Gastroesophageal sphincter (tissue), 3 donors: ENCODE data around the gene OTOS.

Source experiments
- EP300 ChIP-seq: sonication (generic); formaldehyde crosslinking; IDR thresholded peaks from one replicate; pipeline ENCODE4 v1.6.1; 2017; ENCODE audit warnings: antibody characterized with exemption, mild to moderate bottlenecking
- TF ChIP-seq, protein P1 (sequence below), 4 experiments: fragments of 200-600 bp in 2 of 4; fragments of 450-650 bp in 2 of 4; sonication (generic) in 1 of 4; IDR thresholded peaks; one replicate each; pipeline ENCODE4 v1.5.1; 2017 to 2019; ENCODE audit warnings: antibody characterized with exemption in 4 of 4, mild to moderate bottlenecking in 2 of 4, moderate library complexity in 2 of 4

DNA sequence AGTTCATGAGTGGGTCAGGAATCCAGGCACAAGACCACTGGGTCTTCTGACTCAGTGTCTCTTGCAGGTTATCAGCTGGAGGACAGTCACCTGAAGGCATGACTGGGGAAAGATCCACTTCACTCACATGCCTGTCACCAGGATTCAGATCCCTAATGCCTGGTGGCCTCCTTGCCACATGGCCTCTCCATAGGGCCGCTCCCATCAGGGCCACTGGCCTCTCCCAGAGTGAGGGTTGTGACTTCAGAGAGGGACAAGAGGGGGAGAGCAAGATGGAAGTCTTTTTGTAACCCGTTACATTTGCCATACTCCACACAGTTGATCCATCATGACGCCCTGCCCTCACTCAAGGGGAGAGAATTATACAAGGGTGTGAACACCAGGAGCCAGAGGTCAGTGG is 13.0 kb upstream of the OTOS start:
- TF ChIP-seq, protein P1, sequence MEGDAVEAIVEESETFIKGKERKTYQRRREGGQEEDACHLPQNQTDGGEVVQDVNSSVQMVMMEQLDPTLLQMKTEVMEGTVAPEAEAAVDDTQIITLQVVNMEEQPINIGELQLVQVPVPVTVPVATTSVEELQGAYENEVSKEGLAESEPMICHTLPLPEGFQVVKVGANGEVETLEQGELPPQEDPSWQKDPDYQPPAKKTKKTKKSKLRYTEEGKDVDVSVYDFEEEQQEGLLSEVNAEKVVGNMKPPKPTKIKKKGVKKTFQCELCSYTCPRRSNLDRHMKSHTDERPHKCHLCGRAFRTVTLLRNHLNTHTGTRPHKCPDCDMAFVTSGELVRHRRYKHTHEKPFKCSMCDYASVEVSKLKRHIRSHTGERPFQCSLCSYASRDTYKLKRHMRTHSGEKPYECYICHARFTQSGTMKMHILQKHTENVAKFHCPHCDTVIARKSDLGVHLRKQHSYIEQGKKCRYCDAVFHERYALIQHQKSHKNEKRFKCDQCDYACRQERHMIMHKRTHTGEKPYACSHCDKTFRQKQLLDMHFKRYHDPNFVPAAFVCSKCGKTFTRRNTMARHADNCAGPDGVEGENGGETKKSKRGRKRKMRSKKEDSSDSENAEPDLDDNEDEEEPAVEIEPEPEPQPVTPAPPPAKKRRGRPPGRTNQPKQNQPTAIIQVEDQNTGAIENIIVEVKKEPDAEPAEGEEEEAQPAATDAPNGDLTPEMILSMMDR (IDR thresholded peaks at IDR 0.05): no peak
- TF ChIP-seq EP300: no peak
